ENCODE data around the gene LCA5L.
"Not testable (repeated sequence)": the region's sequence is repeated elsewhere in the genome, so short reads cannot be mapped to it uniquely, and the experiment has no call there.

Gene LCA5L

GRCh38 chr21:39386899-39387298, 58.7 kb downstream of the LCA5L start:
- no peak for DNase-seq

- peak; percentile 19 for DNase-seq
These were observed 59.4 kb downstream of the LCA5L start for GRCh38 chr21:39386194-39386593.

- peak; percentile 83 for DNase-seq
These were observed 60.1 kb downstream of the LCA5L start for GRCh38 chr21:39385299-39386145.

- no peak for DNase-seq
These were observed 60.8 kb downstream of the LCA5L start for GRCh38 chr21:39384674-39385298.

GRCh38 chr21:39382096-39382495, 63.5 kb downstream of the LCA5L start:
- DNase-seq: not testable (repeated sequence)

- DNase-seq: no peak
These were observed 64.6 kb downstream of the LCA5L start for GRCh38 chr21:39381009-39381408.

- peak; percentile 95 for DNase-seq
These were observed 65.3 kb downstream of the LCA5L start for GRCh38 chr21:39379986-39380891.

- no peak for DNase-seq
These were observed 68.0 kb downstream of the LCA5L start for GRCh38 chr21:39377444-39378050.

GRCh38 chr21:39375446-39375845, 70.1 kb downstream of the LCA5L start:
- no peak for DNase-seq

- no peak for DNase-seq
These were observed 71.5 kb downstream of the LCA5L start for GRCh38 chr21:39374046-39374445.

- no peak for DNase-seq
These were observed 71.9 kb downstream of the LCA5L start for GRCh38 chr21:39373634-39374033.

GRCh38 chr21:39369896-39370288, 75.7 kb downstream of the LCA5L start:
- not testable (repeated sequence) for DNase-seq

GRCh38 chr21:39367783-39368182, 77.8 kb downstream of the LCA5L start:
- no peak for DNase-seq

GRCh38 chr21:39366563-39366962, 79.0 kb downstream of the LCA5L start:
- DNase-seq: no peak

GRCh38 chr21:39364949-39365348, 80.6 kb downstream of the LCA5L start:
- no peak for DNase-seq

GRCh38 chr21:39363607-39364555, 81.7 kb downstream of the LCA5L start:
- DNase-seq: no peak

GRCh38 chr21:39362733-39363132, 82.8 kb downstream of the LCA5L start:
- no peak for DNase-seq

GRCh38 chr21:39359382-39359781, 86.2 kb downstream of the LCA5L start:
- DNase-seq: no peak

Measured in activated CD4-positive, alpha-beta T cell treated with anti-CD3 and anti-CD28 coated beads for 48 hours (primary cell).